Spleen (tissue), 7 donors: ENCODE measurements around the gene CIAPIN1.

ENCODE experiments used
- CTCF ChIP-seq, 11 experiments: fragments of 200-600 bp in 7 of 11; fragments of 450-650 bp in 4 of 11; sonication (generic) in 4 of 11; IDR thresholded peaks in 8 of 11; conservative IDR thresholded peaks in 3 of 11; 1 replicate in 7 of 11; 2 replicates in 4 of 11; pipeline versions ENCODE4 v1.4.0 to v1.8.0; 2016 to 2021; ENCODE audit warnings: antibody characterized with exemption in 11 of 11, inconsistent platforms in 4 of 11, mild to moderate bottlenecking in 1 of 11
- POLR2AphosphoS5 ChIP-seq, 3 donors: sonication (generic); formaldehyde crosslinking; IDR thresholded peaks; one replicate each; pipeline ENCODE4 v1.5.1; 2017; ENCODE audit warnings: antibody characterized with exemption in 3 of 3
- donor health status: DM: no; HTN: no; CAD: no; lungs with moderate emphysema.
- donor health status: DM: no; HTN: no; CAD: no.
- donor health status: DM: no; HTN: no; CAD: no.

- TF ChIP-seq POLR2AphosphoS5 (IDR thresholded peaks at IDR 0.05) (no peak), CTCF (IDR thresholded peaks at IDR 0.05 in 8 of 11, conservative IDR thresholded peaks at IDR 0.05 in 3 of 11) (no peak)
These were observed 22.8 kb upstream of the CIAPIN1 start for GRCh38 chr16:57469917-57470470.
